UCSD-AML1 (cell line): ENCODE data around the gene DTD2.
"Not testable (repeated sequence)": the region's sequence is repeated elsewhere in the genome, so short reads cannot be mapped to it uniquely, and the experiment has no call there.

Experiments used
- DNase-seq: peaks from one replicate; lab custom pipeline; 2025; ENCODE audit not compliant: unreplicated experiment; lab: John Stamatoyannopoulos, UW

DTD2 gene

GRCh38 chr14:31456841-31457664, at the start of gene DTD2:
Gene DTD2 (minus strand): TSS chr14:31457506. CDS start chr14:31457393, 113 bp downstream.
- DNase-seq = peak; percentile 96

DNA sequence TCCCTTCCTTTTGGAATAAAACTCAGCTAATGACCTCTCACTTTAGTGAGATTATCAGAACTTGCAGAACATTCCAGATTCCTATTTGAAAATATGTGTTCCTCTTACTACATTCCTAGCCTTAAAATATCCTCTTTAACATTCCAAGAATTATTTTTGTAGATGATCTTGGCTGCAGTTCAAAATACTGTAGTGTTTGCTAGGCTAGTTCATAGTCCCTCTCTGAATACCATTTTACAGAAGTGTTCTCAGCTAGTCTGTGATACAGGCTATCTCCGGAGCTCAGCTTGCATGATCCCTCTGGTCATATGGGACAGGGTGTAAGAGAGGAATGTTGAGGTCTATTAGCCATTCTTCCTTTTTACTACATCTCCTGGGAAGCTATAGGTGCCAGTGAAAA, 48.1 kb upstream of the DTD2 start:
- DNase-seq = no peak

DNA sequence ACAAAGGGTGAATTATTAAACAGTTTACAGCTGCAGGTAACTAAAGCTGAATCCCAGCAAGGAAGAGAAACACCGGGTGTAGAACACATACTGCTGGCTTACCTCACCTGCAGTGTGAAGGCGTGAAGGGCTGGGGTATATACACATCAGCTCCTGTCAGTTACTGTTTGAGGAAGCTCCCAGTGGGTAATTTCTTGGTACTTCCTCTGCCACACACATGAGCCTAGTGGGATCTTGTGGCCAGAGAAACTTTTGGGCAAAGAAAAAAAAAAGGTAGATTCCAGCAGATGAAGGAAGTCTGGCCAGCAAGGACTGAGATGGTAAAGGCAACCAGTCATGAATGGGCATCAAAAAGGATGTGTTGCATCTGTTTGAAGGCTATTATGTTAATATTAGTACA, 44.6 kb upstream of the DTD2 start:
- DNase-seq = no peak

DNA sequence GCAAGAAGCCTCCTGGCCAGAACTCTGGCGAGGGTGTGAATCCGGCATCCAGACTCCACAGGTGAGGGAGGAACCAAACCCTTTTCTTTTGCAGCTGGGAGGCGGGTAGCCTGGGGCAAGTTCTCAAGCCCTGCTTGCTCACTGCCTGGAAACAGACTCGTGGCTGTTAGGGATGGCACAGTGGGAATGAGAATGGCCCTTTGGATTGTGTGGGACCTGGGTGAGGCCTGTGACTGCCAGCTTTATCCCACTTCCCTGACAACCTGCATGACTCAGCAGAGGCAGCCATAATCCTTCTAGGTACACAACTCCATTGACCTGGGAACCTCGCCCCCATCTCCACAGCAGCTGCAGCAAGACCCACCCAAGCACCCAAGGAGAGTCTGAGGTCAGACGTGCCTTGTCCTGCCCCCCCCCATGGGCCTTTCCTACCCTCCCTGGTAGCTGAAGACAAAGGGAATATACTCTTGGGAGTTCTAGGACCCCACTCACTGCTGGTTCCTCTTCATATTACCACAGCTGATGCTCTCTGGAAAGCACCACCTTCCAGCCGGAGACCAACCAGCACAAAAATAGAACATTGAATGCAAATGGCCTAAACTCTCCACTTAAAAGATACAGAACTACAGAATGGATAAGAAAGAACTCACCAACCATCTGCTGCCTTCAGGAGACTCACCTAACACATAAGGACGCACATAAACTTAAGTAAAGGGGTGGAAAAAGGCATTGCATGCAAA, 35.6 kb upstream of the DTD2 start:
- DNase-seq = no peak

- DNase-seq = no peak
These were observed 32.4 kb upstream of the DTD2 start for GRCh38 chr14:31489691-31490090.

DNA sequence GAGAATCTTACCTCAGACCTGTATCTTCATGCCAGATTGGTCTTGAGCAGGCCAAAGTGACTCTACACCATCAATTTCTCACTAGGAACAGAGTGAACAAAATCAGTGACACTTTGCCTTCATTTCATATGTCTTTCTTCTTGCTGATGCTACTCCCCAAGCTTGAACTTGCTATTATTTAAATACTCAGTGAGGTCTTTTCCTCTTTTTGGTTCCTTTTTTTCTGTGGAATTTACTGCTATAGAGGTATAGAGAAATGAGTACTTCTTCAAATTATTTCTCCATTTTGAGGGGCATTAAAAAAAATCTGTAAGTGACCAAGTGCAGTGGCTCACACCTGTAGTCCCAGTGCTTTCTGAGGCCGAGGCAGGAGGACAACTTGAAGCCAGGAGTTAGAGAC, 30.6 kb upstream of the DTD2 start, which contains the start of gene GPR33:
TSS of gene GPR33 (minus strand) at position 154 of the 400 bp plus-strand sequence. CDS start 4,074 bp downstream, outside the sequence.
- DNase-seq = no peak

GRCh38 chr14:31486764-31487163, 29.5 kb upstream of the DTD2 start:
- no peak for DNase-seq

DNA sequence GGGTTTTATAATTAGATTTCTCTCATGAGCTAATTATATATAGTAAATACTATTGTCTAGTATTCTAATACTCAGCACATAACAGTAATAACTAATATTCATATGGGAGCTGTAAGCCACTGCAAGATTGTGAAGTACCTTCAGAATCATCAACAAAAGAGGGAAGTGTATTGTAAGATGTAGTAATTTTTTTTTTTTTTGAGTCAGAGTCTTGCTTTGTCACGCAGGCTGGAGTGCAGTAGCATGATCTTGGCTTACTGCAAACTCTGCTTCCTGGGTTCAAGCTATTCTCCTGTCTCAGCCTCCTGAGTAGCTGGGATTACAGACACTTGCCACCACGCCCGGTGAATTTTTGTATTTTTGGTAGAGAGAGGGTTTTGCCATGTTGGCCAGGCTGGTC, 27.4 kb upstream of the DTD2 start:
- DNase-seq = no peak

DNA sequence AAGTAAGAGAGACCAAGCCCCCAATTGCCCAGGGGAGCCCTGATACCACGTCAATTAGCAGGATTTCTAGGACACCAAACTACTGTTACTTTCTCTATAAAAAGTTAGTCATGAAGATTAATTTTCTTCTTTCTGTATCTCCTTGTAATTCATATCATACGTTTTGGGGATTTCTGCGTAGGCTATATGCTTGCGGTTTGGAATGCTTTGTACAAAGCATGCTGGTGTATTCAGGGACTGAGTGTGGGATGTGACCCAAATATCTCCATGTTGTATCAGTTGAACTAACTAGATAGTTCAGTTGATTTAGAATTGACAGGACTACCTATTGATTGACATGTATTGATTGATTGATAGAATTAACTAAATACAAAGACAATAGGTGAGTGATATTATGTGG, 22.9 kb upstream of the DTD2 start:
- no peak for DNase-seq

DNA sequence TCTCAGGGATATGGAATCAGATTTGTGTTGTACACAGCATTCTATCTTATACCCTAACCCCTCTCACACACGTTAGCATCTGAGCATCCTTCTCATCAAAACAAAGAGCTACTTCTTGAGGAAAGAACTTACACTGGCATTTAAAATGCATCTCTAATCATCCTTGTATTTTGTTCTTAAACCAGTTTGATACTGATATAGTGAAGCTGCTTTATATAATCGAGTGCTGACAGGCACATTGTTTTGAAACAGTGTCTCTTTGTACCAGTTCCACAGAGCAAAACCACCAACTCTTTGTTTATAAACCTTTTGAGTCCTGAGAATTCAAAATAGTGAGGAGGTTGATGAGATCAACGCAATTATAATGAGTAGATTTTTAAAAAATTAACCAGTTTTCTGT, 21.7 kb upstream of the DTD2 start:
- DNase-seq = no peak

DNA sequence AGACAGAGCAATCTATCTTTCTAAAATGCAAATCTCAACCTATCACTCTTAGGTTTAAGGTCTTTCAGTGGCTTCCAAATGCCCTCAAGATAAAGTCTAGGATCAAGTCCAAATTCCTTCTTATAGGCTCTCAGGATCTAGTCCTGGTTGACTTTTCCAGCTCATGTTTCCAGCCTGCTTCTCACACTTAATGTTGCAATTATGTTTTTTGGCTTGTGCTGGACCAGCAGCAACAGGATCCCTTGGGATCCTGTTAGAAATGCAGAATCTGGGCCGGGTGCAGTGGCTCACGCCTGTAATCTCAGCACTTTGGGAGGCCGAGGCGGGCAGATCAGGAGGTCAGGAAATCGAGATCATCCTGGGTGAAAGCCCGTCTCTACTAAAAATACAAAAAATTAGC, 19.9 kb upstream of the DTD2 start:
- no peak for DNase-seq

GRCh38 chr14:31476131-31476866, 19.0 kb upstream of the DTD2 start:
- no peak for DNase-seq

GRCh38 chr14:31466554-31466953, 9.2 kb upstream of the DTD2 start:
- DNase-seq = no peak

GRCh38 chr14:31465111-31465510, 7.8 kb upstream of the DTD2 start:
- no peak for DNase-seq

- not testable (repeated sequence) for DNase-seq
These were observed 5.1 kb upstream of the DTD2 start for GRCh38 chr14:31462450-31462849.

DNA sequence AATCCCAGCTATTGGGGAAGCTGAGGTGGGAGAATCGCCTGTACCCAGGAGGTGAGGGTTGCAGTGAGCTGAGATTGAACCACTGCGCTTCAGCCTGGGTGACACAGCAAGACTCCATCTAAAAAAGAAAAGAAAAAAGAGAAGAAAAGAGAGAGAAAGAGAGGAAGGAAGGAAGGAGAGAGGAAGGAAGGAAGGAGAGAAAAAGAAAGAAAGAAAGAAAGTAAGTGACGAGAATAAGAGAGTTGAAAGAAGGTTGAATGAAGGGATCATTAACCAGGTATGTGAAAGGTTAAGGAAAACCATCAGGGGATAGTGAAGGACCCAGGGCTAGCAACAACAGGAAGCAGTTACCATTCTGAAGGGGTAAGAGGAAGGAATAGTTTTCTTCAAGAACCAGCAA, 4.2 kb upstream of the DTD2 start:
- no peak for DNase-seq

GRCh38 chr14:31457665-31458659, 656 bp upstream of the DTD2 start:
- no peak for DNase-seq

DNA sequence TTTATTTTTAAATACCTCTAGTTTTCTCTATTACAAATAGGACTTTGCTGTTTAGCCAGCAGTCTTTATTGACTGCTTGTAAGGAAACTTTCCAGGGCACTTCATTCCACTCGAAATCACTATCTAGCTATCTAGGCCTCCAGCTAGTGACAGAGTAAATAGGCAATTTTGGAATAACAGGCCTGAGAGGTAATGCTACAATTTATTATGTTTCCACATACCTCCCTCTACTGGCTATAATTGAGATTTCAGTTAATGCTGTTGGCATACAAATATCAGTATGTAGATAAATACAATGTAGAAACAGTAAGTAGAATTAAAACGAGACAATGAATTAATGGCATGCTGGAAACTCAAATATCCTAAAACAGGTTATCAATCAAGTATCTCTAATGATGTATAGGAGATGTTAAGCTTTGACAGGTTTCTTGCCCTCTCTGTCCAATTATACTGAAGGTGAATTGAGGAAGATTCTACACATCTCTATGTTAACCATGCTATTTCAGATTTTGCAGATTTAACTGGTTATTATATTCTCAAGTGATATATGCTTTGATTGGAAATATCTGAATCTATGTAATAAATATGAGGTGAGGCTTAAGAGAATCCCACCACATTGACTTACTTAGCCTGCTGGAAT, 7.2 kb downstream of the DTD2 start:
- DNase-seq = no peak

DNA sequence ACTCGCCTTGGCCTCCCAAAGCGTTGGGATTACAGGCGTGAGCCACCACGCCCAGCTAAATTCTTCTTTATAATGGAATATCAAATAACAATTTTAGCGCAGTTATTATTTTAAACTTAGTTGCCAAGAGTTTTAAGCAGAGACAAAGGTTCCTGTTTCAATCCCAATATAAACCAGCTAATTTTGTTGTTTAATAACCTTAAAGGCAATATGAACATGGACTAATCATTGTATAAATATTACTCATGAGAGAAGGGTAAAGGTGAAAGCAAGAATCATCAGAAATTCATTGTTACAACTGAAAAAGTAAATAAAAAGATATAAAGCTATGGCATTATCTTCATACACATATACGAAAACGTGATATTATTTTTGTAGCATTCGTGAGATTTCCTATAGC, 8.2 kb downstream of the DTD2 start:
- no peak for DNase-seq

DNA sequence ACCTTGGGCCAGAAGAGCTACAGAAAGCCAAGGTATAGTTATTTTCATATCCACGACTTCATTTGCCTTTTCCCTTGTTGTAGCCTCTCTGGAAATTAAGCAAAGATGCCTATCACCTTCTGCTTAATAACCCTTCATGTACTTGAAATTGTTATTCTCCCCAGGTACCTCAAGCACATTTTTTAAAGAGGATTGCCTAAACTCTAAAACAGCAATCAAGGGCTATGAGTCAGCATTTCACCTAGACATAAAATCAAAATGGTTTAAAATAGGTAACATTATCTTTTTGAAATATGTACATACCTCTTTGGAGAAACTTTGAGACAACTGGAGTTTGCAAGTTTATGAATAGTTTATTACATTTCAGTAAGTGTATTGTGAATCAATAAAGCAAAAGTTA, 11.6 kb downstream of the DTD2 start:
- no peak for DNase-seq
